Measurements from ENCODE around the gene NBPF1.
A peak's percentile ranks its signal among the peaks of the same experiment; 100 is the strongest.
"Not testable (repeated sequence)": the region's sequence is repeated elsewhere in the genome, so short reads cannot be mapped to it uniquely, and the experiment has no call there.

NBPF1 gene

GRCh38 chr1:16605532-16606505 lies 7.5 kb downstream of the NBPF1 start:
- TF ChIP-seq ZFX (IDR thresholded peaks at IDR 0.05; ENCODE audit: borderline replicate concordance): no peak
- no peak for TF ChIP-seq CTCF (IDR thresholded peaks at IDR 0.05)
- peak overlapping the region; percentile 75 for H3K27ac ChIP-seq

- peak overlapping the region; percentile 75 for H3K27ac ChIP-seq
Observed at GRCh38 chr1:16605213-16605525, 8.2 kb downstream of the NBPF1 start.

GRCh38 chr1:16604514-16605212 lies 8.7 kb downstream of the NBPF1 start:
- peak overlapping the region; percentile 75 for H3K27ac ChIP-seq

More at GRCh38 chr1:16605213-16605525, 8.2 kb downstream of the NBPF1 start:
- no peak for TF ChIP-seq CTCF (IDR thresholded peaks at IDR 0.05)
- no peak for TF ChIP-seq ZFX (IDR thresholded peaks at IDR 0.05; ENCODE audit: borderline replicate concordance)

GRCh38 chr1:16603623-16604022 lies 9.7 kb downstream of the NBPF1 start:
- not testable (repeated sequence) for H3K27ac ChIP-seq

GRCh38 chr1:16602336-16603011 lies 10.9 kb downstream of the NBPF1 start:
- H3K27ac ChIP-seq: not testable (repeated sequence)

GRCh38 chr1:16600855-16601786 lies 12.2 kb downstream of the NBPF1 start:
- H3K27ac ChIP-seq: not testable (repeated sequence)

GRCh38 chr1:16599326-16599725 lies 14.0 kb downstream of the NBPF1 start:
- not testable (repeated sequence) for H3K27ac ChIP-seq

- H3K27ac ChIP-seq: not testable (repeated sequence)
Observed at GRCh38 chr1:16595216-16595615, 18.1 kb downstream of the NBPF1 start.

- TF ChIP-seq CTCF (IDR thresholded peaks at IDR 0.05): peak; percentile 11; the same call in 1 of the 2 replicates
- H3K27ac ChIP-seq: not testable (repeated sequence)
Observed at GRCh38 chr1:16591845-16592244, 21.5 kb downstream of the NBPF1 start.

GRCh38 chr1:16588081-16588480 lies 25.3 kb downstream of the NBPF1 start:
- not testable (repeated sequence) for H3K27ac ChIP-seq

- not testable (repeated sequence) for H3K27ac ChIP-seq
Observed at GRCh38 chr1:16587639-16588038, 25.7 kb downstream of the NBPF1 start.

GRCh38 chr1:16565324-16565723 lies 48.0 kb downstream of the NBPF1 start:
- not testable (repeated sequence) for H3K27ac ChIP-seq

- H3K27ac ChIP-seq: not testable (repeated sequence)
Observed at GRCh38 chr1:16561035-16561434, 52.3 kb downstream of the NBPF1 start.

GRCh38 chr1:16560498-16560897 lies 52.9 kb downstream of the NBPF1 start:
- not testable (repeated sequence) for H3K27ac ChIP-seq

GRCh38 chr1:16559688-16560087 lies 53.7 kb downstream of the NBPF1 start:
- H3K27ac ChIP-seq: not testable (repeated sequence)

- not testable (repeated sequence) for H3K27ac ChIP-seq
Observed at GRCh38 chr1:16557034-16557433, 56.3 kb downstream of the NBPF1 start.

Measured in 22Rv1 (cell line).